Measurements from ENCODE around the gene MCUR1. TPM values are rescaled to one million over a fixed set of nuclear protein-coding genes. Genes with fewer than 3 reads are reported as not detected.

MCUR1 gene
- total and polyA plus RNA-seq, 2 of the 13 experiments (the other 11 are each of a cell fraction or from before 2014, with no cell fraction given) = 8.0 to 29.6 TPM

DNA sequence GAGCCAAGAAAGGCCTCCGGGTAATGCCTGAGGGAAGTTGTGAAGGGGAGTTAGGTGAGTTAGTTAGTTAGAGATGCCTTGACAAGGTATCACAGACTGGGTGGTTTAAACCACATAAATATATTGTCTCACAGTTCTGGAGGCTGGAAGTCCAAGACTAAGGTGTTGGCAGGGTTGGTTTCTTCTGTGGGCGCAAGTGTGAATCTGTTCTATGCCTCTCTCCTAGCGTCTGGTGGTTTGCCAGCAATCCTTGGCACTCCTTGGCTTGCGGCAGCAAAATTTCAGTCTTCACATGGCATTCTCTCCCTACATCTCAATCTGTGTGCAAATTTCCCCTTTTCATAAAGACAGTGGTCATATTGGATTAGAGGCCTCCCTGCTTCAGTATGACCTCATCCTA is 73.0 kb downstream of the MCUR1 start (continued):
- TF ChIP-seq NFAT5 (CRISPR knock-in tag; IDR thresholded peaks at IDR 0.05) = no peak

Other genes starting within 250 kb of the MCUR1 start
- gene SIRT5, start 240.0 kb downstream of the MCUR1 start, total RNA-seq (2016; rRNA removed; fragmentation: Illumina TruSeq; extraction: Trizol) = 16.6 and 21.8 TPM in 2 replicates
- gene SIRT5, start 240.0 kb downstream of the MCUR1 start, polyA plus RNA-seq (2011; rRNA removed) = 13.4 and 14.1 TPM in 2 replicates
- 186 and 215 TPM in 2 replicates for gene NOL7, start 199.2 kb downstream of the MCUR1 start, total RNA-seq (2016; rRNA removed; fragmentation: Illumina TruSeq; extraction: Trizol)
- 30.1 and 37.8 TPM in 2 replicates for gene NOL7, start 199.2 kb downstream of the MCUR1 start, polyA plus RNA-seq (2011; rRNA removed)
- 30.6 and 40.8 TPM in 2 replicates for gene RANBP9, start 102.7 kb downstream of the MCUR1 start, total RNA-seq (2016; rRNA removed; fragmentation: Illumina TruSeq; extraction: Trizol)
- gene RANBP9, start 102.7 kb downstream of the MCUR1 start, polyA plus RNA-seq (2011; rRNA removed) = 22.4 and 26.6 TPM in 2 replicates
- gene RNF182, start 110.4 kb upstream of the MCUR1 start, total RNA-seq (2016; rRNA removed; fragmentation: Illumina TruSeq; extraction: Trizol) = not detected in 2 replicates
- not detected in 2 replicates for gene RNF182, start 110.4 kb upstream of the MCUR1 start, polyA plus RNA-seq (2011; rRNA removed)

All from HepG2 (cell line).